Stimulated activated CD4-positive, alpha-beta T cell treated with anti-CD3 and anti-CD28 coated beads, Interleukin-4, amount 100 ng/mL, for 48 hours (primary cell): ENCODE results near the gene GPATCH2L.
A peak's percentile ranks its signal among the peaks of the same experiment; 100 is the strongest.

Experiments used
- DNase-seq, 2 donors: peaks; one replicate each; pipeline ENCODE4 v3.0.0-alpha.2; 2020; ENCODE audit warnings: low read depth in 2 of 2

GPATCH2L gene

GRCh38 chr14:76151398-76152332 is at the start of gene GPATCH2L:
Gene GPATCH2L (plus strand): TSS chr14:76151922. CDS start chr14:76154364, 2,442 bp downstream.
- DNase-seq: peak; percentile 96 to 98

GRCh38 chr14:76104802-76105355 is 46.8 kb upstream of the GPATCH2L start:
- no peak for DNase-seq

- DNase-seq: no peak
Measured at GRCh38 chr14:76106188-76106587, 45.5 kb upstream of the GPATCH2L start.

- DNase-seq: no peak
Measured at GRCh38 chr14:76109087-76109880, 42.4 kb upstream of the GPATCH2L start.

GRCh38 chr14:76112889-76113624 is 38.7 kb upstream of the GPATCH2L start:
- DNase-seq: no peak

GRCh38 chr14:76113691-76114090 is 38.0 kb upstream of the GPATCH2L start:
- DNase-seq: no peak

GRCh38 chr14:76115010-76115422 is 36.7 kb upstream of the GPATCH2L start:
- DNase-seq: no peak

GRCh38 chr14:76117789-76118484 is 33.8 kb upstream of the GPATCH2L start:
- no peak for DNase-seq

- no peak for DNase-seq
Measured at GRCh38 chr14:76118594-76118993, 33.1 kb upstream of the GPATCH2L start.

GRCh38 chr14:76121089-76121748 is 30.5 kb upstream of the GPATCH2L start:
- DNase-seq: no peak

GRCh38 chr14:76123426-76124225 is 28.1 kb upstream of the GPATCH2L start:
- DNase-seq: no peak

GRCh38 chr14:76125511-76125910 is 26.2 kb upstream of the GPATCH2L start:
- no peak for DNase-seq

GRCh38 chr14:76126076-76126475 is 25.6 kb upstream of the GPATCH2L start:
- DNase-seq: no peak

- DNase-seq: no peak
Measured at GRCh38 chr14:76129851-76130576, 21.7 kb upstream of the GPATCH2L start.

- no peak for DNase-seq
Measured at GRCh38 chr14:76131071-76131965, 20.4 kb upstream of the GPATCH2L start.

- no peak for DNase-seq
Measured at GRCh38 chr14:76133103-76133502, 18.6 kb upstream of the GPATCH2L start.

- no peak for DNase-seq
Measured at GRCh38 chr14:76134231-76134630, 17.5 kb upstream of the GPATCH2L start.

GRCh38 chr14:76135722-76136121 is 16.0 kb upstream of the GPATCH2L start:
- DNase-seq: no peak
